Activated T-cell treated with anti-CD3 and anti-CD28 coated beads, Interleukin-2, amount 50 U/mL, for 48 hours (primary cell): ENCODE data around the gene SGSM2.
A peak's percentile ranks its signal among the peaks of the same experiment; 100 is the strongest.

ENCODE experiments used
- DNase-seq, 2 experiments: peaks; one replicate each; pipeline ENCODE4 v3.0.0-alpha.2; 2020

SGSM2 gene

GRCh38 chr17:2387086-2388019 is 50.1 kb downstream of the SGSM2 start:
- DNase-seq = no peak

GRCh38 chr17:2388020-2388682 is 50.9 kb downstream of the SGSM2 start:
- DNase-seq = no peak

GRCh38 chr17:2388683-2389055 is 51.4 kb downstream of the SGSM2 start:
- no peak for DNase-seq

GRCh38 chr17:2390199-2390836 is 53.0 kb downstream of the SGSM2 start:
- no peak for DNase-seq

- DNase-seq = no peak
Observed at GRCh38 chr17:2391597-2392251, 54.4 kb downstream of the SGSM2 start.

GRCh38 chr17:2392252-2393173 is 55.2 kb downstream of the SGSM2 start:
- peak; percentile 98 to 99 for DNase-seq

- DNase-seq = peak; percentile 89 to 93
Observed at GRCh38 chr17:2393174-2393953, 56.1 kb downstream of the SGSM2 start.

- DNase-seq = peak in 1 of 2 experiments; percentile 51
Observed at GRCh38 chr17:2393954-2394749, 56.9 kb downstream of the SGSM2 start.

GRCh38 chr17:2394775-2395201 is 57.5 kb downstream of the SGSM2 start:
- DNase-seq = no peak

- DNase-seq = no peak
Observed at GRCh38 chr17:2395258-2396181, 58.2 kb downstream of the SGSM2 start.

GRCh38 chr17:2396192-2396567 is 58.9 kb downstream of the SGSM2 start:
- DNase-seq = no peak

- DNase-seq = peak; percentile 72 to 75
Observed at GRCh38 chr17:2396568-2397246, 59.4 kb downstream of the SGSM2 start.

- DNase-seq = no peak
Observed at GRCh38 chr17:2397247-2398171, 60.2 kb downstream of the SGSM2 start.

GRCh38 chr17:2398182-2398581 is 60.9 kb downstream of the SGSM2 start:
- DNase-seq = no peak

GRCh38 chr17:2398655-2399571 is 61.6 kb downstream of the SGSM2 start:
- peak in 1 of 2 experiments; percentile 73 for DNase-seq
